Measurements from ENCODE around the gene DCAF8. TPM values are rescaled to one million over a fixed set of nuclear protein-coding genes. Genes with fewer than 3 reads are reported as not detected.
A peak's percentile ranks its signal among the peaks of the same experiment; 100 is the strongest.

The DCAF8 gene
- total RNA-seq, 2 experiments from 2014 or later, result 115 to 117 TPM

GRCh38 chr1:160284782-160285344 lies 22.5 kb upstream of the DCAF8 start, which contains the start of gene PEX19:
Gene PEX19 (minus strand): TSS chr1:160285133. CDS start chr1:160285124, 9 bp downstream.
- CTCF ChIA-PET, result interaction anchor here (1.0 to 2.6 kb wide), 15 partner anchors 8 to 206 kb away, joined by 3 to 11 read pairs (median 4); partner anchors contain the start of gene DCAF8
- H3K9me3 Mint-ChIP-seq (ENCODE audit: low read depth), result no peaks in the 10 kb centered on the region
- H3K4me1 Mint-ChIP-seq, result peaks cover 19% of the 10 kb centered on the region
- peak within 1 kb of the TSS; percentile 100 for H3K4me3 Mint-ChIP-seq
- H3K27ac Mint-ChIP-seq, result peak within 1 kb of the TSS; percentile 93
- H3K36me3 Mint-ChIP-seq, result peaks cover 29% of the 10 kb centered on the region
- DNase-seq (peak; percentile 97), ATAC-seq (peak; percentile 100)
- no peaks in the 10 kb centered on the region for H3K27me3 Mint-ChIP-seq

- H3K27ac Mint-ChIP-seq, result peak overlapping the region; percentile 93
- CTCF ChIA-PET, result interaction anchor here (1.0 to 2.6 kb wide), 12 partner anchors 8 to 206 kb away, joined by 3 to 11 read pairs (median 5); partner anchors contain the start of gene DCAF8
- H3K4me1 Mint-ChIP-seq, result peaks cover 19% of the 10 kb centered on the region
- H3K4me3 Mint-ChIP-seq, result peak overlapping the region; percentile 100
- DNase-seq (no peak), ATAC-seq (peak; percentile 17)
- H3K9me3 Mint-ChIP-seq (ENCODE audit: low read depth), result no peaks in the 10 kb centered on the region
- peaks cover 32% of the 10 kb centered on the region for H3K36me3 Mint-ChIP-seq
- no peaks in the 10 kb centered on the region for H3K27me3 Mint-ChIP-seq
Measured at GRCh38 chr1:160284220-160284781, 22.0 kb upstream of the DCAF8 start.

- ATAC-seq (no peak), DNase-seq (no peak)
- Mint-ChIP-seq H3K4me3 (no peak overlapping the region), H3K4me1 (peaks cover 19% of the 10 kb centered on the region), H3K9me3 (ENCODE audit: low read depth) (no peaks in the 10 kb centered on the region), H3K27ac (no peak overlapping the region), H3K27me3 (no peaks in the 10 kb centered on the region), H3K36me3 (peaks cover 33% of the 10 kb centered on the region)
- CTCF ChIA-PET, result no interaction called here
Measured at GRCh38 chr1:160282807-160283206, 20.5 kb upstream of the DCAF8 start.

GRCh38 chr1:160277987-160278386 lies 15.6 kb upstream of the DCAF8 start:
- Mint-ChIP-seq H3K36me3 (peaks cover 40% of the 10 kb centered on the region), H3K4me1 (no peaks in the 10 kb centered on the region), H3K4me3 (no peak overlapping the region), H3K27ac (no peak overlapping the region), H3K27me3 (no peaks in the 10 kb centered on the region), H3K9me3 (ENCODE audit: low read depth) (no peaks in the 10 kb centered on the region)
- ATAC-seq (no peak), DNase-seq (no peak)
- CTCF ChIA-PET, result interaction anchor here (4.3 kb wide), 1 partner anchor 14 kb away, joined by 27 read pairs; no protein-coding TSS in a partner anchor

- Mint-ChIP-seq H3K4me1 (no peaks in the 10 kb centered on the region), H3K9me3 (ENCODE audit: low read depth) (no peaks in the 10 kb centered on the region), H3K4me3 (no peak overlapping the region), H3K27me3 (no peaks in the 10 kb centered on the region), H3K36me3 (peaks cover 37% of the 10 kb centered on the region), H3K27ac (no peak overlapping the region)
- DNase-seq (no peak), ATAC-seq (no peak)
- CTCF ChIA-PET, result interaction anchor here (2.8 to 4.3 kb wide), 2 partner anchors 14 to 15 kb away, joined by 13 to 27 read pairs; no protein-coding TSS in a partner anchor
Measured at GRCh38 chr1:160277330-160277729, 15.0 kb upstream of the DCAF8 start.

- H3K27me3 Mint-ChIP-seq, result no peaks in the 10 kb centered on the region
- H3K4me3 Mint-ChIP-seq, result no peak overlapping the region
- ATAC-seq (no peak), DNase-seq (no peak)
- no peaks in the 10 kb centered on the region for H3K36me3 Mint-ChIP-seq
- no peaks in the 10 kb centered on the region for H3K4me1 Mint-ChIP-seq
- H3K27ac Mint-ChIP-seq, result no peak overlapping the region
- CTCF ChIA-PET, result interaction anchor here (2.7 kb wide), 1 partner anchor 21 kb away, joined by 9 read pairs; no protein-coding TSS in a partner anchor
- H3K9me3 Mint-ChIP-seq (ENCODE audit: low read depth), result no peaks in the 10 kb centered on the region
Measured at GRCh38 chr1:160271025-160271424, 8.7 kb upstream of the DCAF8 start.

DNA sequence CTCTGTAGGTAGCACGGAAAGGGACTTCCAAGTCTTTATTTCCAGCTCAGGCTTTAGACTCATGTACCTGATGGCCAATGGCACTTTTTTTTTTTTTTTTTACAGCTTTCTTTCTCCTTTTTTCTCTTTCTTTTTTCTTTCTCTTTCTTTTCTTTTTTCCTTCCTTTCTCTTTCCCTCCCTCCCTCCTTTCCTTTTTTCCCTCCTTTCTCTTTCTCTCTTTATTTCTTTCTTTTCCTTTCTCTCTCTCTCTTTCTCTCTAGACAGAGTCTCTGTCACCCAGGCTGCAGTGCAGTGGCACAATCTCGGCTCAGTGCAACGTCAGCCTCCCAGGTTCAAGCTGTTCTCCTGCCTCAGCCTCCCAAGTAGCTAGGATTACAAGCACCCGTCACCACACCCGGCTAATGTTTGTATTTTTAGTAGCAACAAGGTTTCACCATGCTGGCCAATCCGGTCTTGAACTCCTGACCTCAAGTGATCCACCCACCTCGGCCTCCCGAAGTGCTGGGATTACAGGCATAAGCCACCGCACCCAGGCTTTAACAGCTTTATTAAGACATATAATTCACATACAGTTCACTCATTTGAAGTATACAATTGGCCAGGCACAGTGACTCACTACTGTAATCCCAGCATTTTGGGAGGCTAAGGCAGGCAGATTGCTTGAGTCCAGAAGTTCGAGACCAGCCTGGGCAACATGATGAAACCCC lies 5.1 kb upstream of the DCAF8 start:
- H3K4me1 Mint-ChIP-seq, result peaks cover 14% of the 10 kb centered on the region
- H3K27ac Mint-ChIP-seq, result no peak overlapping the region
- DNase-seq (no peak), ATAC-seq (no peak)
- peaks cover 2% of the 10 kb centered on the region for H3K36me3 Mint-ChIP-seq
- CTCF ChIA-PET, result interaction anchor here (0.6 to 6.2 kb wide), 2 partner anchors 25 to 121 kb away, joined by 3 to 50 read pairs; no protein-coding TSS in a partner anchor
- H3K27me3 Mint-ChIP-seq, result no peaks in the 10 kb centered on the region
- no peak overlapping the region for H3K4me3 Mint-ChIP-seq
- H3K9me3 Mint-ChIP-seq (ENCODE audit: low read depth), result no peaks in the 10 kb centered on the region

- no peaks in the 10 kb centered on the region for H3K9me3 Mint-ChIP-seq (ENCODE audit: low read depth)
- no peak overlapping the region for H3K4me3 Mint-ChIP-seq
- H3K27me3 Mint-ChIP-seq, result no peaks in the 10 kb centered on the region
- H3K4me1 Mint-ChIP-seq, result peaks cover 30% of the 10 kb centered on the region
- CTCF ChIA-PET, result interaction anchor here (0.8 to 6.2 kb wide), 7 partner anchors 10 to 133 kb away, joined by 3 to 50 read pairs (median 3); partner anchors contain the start of gene PEX19
- H3K27ac Mint-ChIP-seq, result no peak overlapping the region
- ATAC-seq, result no peak
- peaks cover 10% of the 10 kb centered on the region for H3K36me3 Mint-ChIP-seq
- no peak for DNase-seq
Measured at GRCh38 chr1:160264795-160265307, 2.5 kb upstream of the DCAF8 start.

- no peaks in the 10 kb centered on the region for H3K27me3 Mint-ChIP-seq
- no peaks in the 10 kb centered on the region for H3K9me3 Mint-ChIP-seq (ENCODE audit: low read depth)
- H3K27ac Mint-ChIP-seq, result peak overlapping the region; percentile 95
- H3K4me3 Mint-ChIP-seq, result peak overlapping the region; percentile 91
- peaks cover 19% of the 10 kb centered on the region for H3K36me3 Mint-ChIP-seq
- peak; percentile 34 for ATAC-seq
- peaks cover 46% of the 10 kb centered on the region for H3K4me1 Mint-ChIP-seq
- CTCF ChIA-PET, result interaction anchor here (1.0 to 2.4 kb wide), 8 partner anchors 10 to 182 kb away, joined by 3 to 15 read pairs (median 6); partner anchors contain the start of gene PEX19
- peak; percentile 86 for DNase-seq
Measured at GRCh38 chr1:160261556-160261892, 825 bp downstream of the DCAF8 start.

DNA sequence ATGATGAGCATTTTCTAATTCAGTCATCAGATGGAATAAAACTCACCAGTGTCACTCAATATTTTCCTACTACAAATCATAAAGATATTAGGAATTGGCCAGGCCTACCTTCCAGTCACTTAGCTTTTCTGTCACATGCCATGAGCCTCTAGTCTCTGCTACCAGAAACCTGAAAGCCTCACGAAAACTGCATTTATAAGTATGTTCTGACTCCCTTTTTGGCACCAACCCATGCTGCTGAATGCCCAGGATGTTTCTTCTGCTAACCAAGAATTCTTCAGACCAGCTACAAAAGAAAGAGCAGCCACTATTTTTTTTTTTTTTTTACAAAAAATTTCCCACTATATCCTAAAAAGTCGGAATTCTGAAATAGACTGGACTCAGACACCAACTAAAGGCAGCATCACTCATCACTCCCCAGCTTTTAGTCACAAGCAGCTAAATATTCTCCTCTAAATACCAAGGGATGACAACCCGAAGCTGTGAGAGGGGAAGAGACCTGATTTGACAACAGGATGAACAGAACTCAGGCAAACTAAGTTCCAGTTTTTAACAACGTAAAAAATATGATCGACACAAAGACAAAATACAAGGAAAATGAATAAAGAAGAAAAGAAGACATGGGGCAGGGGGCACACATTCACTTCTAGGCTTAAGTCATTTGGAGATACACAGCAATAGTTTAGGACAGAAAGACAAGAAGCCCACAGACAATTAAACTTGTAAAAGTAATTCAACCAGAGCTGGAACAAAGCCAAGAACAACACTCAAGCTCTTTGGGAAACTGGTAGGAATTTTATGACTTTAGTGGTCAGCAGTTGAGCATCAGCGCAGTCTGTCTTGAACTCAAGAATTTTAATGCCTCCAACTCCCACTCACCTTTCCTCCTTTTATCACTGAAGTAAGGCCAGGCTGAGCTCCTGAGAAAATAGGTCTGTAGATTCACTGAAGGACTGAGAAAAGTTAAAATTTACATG lies 1.7 kb downstream of the DCAF8 start:
- CTCF ChIA-PET, result interaction anchor here (1.0 to 2.4 kb wide), 8 partner anchors 9 to 181 kb away, joined by 3 to 15 read pairs (median 5); partner anchors contain the start of gene PEX19
- Mint-ChIP-seq H3K9me3 (ENCODE audit: low read depth) (no peaks in the 10 kb centered on the region), H3K36me3 (peaks cover 19% of the 10 kb centered on the region), H3K4me1 (peaks cover 52% of the 10 kb centered on the region), H3K27ac (peak overlapping the region; percentile 95), H3K27me3 (no peaks in the 10 kb centered on the region), H3K4me3 (peak overlapping the region; percentile 91)
- DNase-seq (no peak), ATAC-seq (no peak)

- no peak overlapping the region for H3K4me3 Mint-ChIP-seq
- no peaks in the 10 kb centered on the region for H3K27me3 Mint-ChIP-seq
- H3K36me3 Mint-ChIP-seq, result peaks cover 20% of the 10 kb centered on the region
- peaks cover 42% of the 10 kb centered on the region for H3K4me1 Mint-ChIP-seq
- ATAC-seq, result no peak
- H3K27ac Mint-ChIP-seq, result no peak overlapping the region
- CTCF ChIA-PET, result interaction anchor here (1.2 to 3.1 kb wide), 4 partner anchors 16 to 157 kb away, joined by 3 to 14 read pairs (median 5); no protein-coding TSS in a partner anchor
- H3K9me3 Mint-ChIP-seq (ENCODE audit: low read depth), result no peaks in the 10 kb centered on the region
- no peak for DNase-seq
Measured at GRCh38 chr1:160258177-160258798, 4.1 kb downstream of the DCAF8 start.
